NCI-H2196 (cell line): ENCODE measurements around the gene STAG3.
"Not testable (repeated sequence)": the region's sequence is repeated elsewhere in the genome, so short reads cannot be mapped to it uniquely, and the experiment has no call there.

Experiments used
- DNase-seq: peaks from one replicate; lab custom pipeline; 2025; ENCODE audit not compliant: unreplicated experiment; lab: John Stamatoyannopoulos, UW

Gene STAG3

DNA sequence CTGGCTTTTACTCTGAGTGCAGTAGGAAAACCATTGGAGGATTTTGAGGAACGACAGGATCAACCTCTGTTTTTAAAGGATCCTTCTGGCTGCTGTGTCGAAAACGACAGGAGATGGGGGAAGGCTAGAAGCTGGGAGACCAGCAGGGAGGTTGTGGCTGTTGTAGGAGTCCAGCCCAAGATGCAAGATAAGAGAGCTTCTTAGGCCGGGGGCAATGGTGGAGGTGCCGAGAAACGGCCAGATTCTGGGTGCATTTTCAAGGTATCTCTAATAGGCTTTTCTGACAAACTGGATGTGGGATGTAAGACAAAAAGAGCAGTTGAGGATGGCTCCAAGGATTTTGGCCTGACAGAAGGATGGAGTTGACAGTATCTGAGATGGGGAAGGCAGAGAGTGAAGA lies 31.8 kb downstream of the STAG3 start:
- DNase-seq = no peak

DNA sequence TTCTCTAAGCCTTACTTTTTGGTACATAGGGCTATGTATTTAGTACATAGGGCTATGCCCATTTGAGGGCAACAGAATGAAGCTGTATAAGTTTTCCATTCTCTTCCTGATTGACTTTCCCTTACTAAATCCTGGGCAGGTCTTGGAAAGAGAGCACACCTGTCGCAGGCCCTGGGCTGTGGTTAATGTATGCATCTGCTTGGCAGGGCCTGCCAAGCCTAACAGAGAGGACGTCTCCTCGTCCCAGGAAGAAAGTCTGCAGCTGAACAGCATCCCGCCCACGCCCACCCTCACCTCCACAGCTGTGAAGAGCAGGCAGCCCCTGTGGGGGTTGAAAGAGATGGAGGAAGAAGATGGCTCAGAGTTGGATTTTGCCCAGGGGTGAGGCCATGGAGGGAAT lies 33.1 kb downstream of the STAG3 start:
- DNase-seq = no peak

DNA sequence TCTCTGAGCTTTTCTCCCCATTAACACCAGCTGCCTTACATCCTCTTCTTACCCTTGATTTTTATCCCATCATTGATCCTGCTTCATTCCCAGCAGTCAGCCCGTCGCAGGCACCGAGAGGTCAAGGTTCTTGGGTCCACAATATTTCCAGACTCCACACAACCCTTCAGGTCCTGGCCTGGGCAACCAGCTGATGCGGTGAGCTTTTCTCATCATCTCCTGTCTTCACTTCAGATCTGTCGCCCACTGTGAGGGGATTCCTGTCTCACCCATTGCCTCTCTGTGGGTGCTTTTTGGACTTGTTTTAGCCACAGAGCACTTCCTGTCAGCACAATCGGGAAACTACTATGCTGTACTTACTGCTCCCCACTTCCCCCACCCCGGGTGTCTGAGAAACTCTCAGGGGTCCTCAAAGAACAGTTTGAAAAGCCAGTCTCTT lies 33.6 kb downstream of the STAG3 start:
- DNase-seq = no peak

DNA sequence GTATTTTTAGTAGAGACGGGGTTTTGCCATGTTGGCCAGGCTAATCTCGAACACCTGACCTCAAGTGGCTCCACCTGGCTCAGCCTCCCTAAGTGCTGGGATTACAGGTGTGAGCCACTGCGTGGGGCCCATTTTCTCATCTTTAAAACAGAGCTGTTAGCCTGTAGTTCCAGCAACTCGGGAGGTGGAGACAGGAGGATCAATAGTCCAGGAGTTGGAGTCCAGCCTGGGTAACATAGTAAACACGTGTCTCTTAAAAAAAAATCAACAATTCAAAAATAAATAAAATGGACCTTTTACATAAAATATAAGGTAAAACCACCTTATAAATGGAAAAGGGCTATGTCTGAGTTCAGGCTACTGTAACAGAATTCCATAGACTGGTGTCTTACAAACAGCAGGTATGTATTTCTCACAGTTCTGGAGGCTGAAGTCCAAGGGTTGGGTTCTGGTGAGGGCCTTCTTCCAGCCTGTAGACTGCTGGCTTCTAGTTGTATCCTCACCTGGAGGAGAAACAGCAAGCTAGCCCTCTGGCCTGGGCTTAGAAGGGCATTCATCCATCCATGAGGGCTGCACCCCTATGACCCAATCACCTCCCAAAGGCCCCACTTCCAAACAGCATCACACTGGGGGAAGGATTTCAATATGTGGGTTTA lies 35.0 kb downstream of the STAG3 start:
- DNase-seq = no peak

DNA sequence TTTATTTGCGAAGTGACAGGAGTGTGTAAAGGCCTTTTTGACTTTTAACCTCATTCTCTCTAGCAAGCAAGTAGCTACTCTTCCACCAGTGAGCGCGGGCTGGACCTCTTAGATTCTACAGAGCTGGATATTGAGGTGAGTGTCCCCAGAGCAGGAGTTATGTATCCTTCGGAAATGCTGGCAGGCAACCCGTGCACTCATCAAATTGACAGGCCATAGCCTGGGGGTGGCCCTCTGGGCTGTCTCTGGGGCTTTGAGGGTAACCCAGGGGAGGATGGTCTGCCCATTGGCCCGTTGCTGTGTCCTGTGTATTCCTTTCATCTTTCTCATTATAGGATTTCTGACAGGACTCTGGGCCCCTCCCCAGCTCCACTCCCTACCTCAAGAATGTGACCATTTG lies 36.0 kb downstream of the STAG3 start:
- no peak for DNase-seq

DNA sequence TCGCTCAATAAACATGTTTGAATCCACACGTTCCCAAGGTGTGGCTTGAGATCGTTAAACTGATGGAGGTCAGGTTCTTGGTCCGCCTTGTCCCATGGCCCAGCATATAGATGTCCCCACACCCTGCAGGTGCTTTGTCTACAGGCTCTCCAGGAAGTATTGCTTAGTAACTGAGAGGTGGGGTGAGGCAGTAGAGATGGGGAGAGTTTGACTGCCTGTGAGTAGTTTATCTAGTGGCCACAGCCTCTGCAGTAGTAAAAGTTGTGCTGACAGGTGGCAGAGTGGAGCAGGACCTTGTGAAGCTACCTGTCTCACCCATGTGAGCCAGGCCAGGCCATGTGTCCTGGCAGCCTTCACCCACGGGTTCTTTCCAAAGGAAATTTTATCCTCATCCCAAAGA lies 36.6 kb downstream of the STAG3 start:
- not testable (repeated sequence) for DNase-seq

DNA sequence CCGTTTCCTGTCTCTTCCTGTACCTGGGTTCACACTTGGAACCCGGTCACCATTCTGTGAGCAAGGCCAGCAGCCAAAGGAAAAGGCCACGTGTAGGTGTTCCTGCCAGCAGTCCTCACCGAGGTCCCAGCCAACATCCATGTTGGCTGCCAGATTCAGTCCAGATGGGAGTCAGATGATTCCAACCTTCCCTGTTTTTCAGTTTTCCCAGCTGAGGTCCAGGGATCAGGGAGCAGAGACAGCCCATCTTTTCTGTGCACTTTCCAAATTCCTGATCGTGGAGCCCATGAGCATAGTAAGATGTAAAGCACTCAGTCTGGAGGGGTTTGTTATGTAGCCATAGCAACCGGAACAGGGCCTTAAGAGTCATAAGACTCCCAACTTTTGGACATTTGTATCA lies 38.2 kb downstream of the STAG3 start:
- DNase-seq = no peak

DNA sequence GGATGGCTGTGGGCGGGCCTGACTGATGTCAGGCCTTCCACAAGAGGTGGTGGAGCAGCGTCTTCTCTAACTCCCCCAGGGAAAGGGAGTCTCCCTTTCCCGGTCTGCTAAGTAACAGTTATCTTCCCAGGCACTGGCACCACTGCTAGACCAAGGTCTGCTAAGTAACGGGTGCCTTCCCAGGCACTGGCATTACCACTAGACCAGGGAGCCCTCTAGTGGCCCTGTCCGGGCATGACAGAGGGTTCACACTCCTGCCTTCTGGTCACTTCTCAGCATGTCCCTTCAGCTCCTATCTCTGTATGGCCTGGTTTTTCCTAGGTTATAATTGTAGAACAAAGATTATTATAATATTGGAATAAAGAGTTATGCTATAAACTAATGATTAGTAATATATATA lies 40.2 kb downstream of the STAG3 start:
- peak; percentile 68 for DNase-seq

DNA sequence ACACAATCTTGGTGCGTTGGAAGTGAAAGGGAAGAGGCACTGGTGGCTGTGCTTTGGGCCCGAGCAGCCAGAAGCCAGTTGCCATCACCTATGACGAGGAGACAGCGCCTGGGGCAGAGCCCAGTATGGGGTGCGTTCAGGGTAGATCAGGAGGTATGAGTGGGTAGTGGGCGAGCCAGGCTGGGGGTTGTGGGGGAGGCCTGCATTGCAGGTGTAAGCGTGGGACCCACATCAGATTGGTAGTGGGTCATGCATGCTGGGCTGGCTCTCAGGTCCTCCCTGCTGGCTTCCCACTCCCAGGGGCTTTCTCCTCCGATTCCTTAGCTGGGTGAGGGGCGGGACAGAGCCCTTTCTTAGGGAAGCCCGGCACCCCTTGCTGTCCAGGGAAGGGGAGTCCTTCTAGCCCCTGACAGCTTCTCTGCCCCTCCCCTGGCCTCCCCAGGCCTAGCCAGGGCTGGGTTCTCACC lies 41.6 kb downstream of the STAG3 start:
- DNase-seq = no peak

DNA sequence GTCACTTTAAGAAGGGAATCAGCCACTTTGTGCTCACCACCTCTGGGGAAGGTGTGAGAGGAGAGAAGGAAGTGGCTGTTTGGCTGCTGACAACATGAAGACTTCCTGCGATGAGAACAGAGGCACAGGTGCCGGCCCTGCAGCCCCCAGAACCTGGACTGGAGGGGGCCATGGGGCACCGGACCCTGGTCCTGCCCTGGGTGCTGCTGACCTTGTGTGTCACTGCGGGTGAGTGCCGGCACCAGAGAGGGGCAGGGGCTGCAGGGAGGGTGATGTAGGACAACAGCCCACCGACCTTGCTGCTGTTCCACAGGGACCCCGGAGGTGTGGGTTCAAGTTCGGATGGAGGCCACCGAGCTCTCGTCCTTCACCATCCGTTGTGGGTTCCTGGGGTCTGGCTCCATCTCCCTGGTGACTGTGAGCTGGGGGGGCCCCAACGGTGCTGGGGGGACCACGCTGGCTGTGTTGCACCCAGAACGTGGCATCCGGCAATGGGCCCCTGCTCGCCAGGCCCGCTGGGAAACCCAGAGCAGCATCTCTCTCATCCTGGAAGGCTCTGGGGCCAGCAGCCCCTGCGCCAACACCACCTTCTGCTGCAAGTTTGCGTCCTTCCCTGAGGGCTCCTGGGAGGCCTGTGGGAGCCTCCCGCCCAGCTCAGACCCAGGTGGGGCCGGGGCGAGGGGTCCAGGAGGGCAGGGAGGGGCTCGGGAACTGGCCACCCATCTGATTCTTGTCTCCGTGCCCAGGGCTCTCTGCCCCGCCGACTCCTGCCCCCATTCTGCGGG lies 42.3 kb downstream of the STAG3 start, which contains the start of gene PVRIG:
Gene PVRIG (plus strand): TSS at position 149 of the 785 bp plus-strand sequence. CDS start 22 bp downstream, at position 171.
- not testable (repeated sequence) for DNase-seq

DNA sequence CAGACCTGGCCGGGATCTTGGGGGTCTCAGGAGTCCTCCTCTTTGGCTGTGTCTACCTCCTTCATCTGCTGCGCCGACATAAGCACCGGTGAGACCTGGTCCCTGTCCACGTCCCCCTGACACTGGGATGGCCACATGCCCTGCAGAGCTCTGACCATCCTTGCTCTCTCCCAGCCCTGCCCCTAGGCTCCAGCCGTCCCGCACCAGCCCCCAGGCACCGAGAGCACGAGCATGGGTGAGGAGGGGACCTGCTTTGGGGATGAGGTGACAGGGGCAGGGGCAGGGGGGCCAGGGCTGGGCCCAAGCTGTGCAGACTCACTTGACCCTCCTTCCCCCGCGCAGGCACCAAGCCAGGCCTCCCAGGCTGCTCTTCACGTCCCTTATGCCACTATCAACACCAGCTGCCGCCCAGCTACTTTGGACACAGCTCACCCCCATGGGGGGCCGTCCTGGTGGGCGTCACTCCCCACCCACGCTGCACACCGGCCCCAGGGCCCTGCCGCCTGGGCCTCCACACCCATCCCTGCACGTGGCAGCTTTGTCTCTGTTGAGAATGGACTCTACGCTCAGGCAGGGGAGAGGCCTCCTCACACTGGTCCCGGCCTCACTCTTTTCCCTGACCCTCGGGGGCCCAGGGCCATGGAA lies 43.0 kb downstream of the STAG3 start:
- no peak for DNase-seq

DNA sequence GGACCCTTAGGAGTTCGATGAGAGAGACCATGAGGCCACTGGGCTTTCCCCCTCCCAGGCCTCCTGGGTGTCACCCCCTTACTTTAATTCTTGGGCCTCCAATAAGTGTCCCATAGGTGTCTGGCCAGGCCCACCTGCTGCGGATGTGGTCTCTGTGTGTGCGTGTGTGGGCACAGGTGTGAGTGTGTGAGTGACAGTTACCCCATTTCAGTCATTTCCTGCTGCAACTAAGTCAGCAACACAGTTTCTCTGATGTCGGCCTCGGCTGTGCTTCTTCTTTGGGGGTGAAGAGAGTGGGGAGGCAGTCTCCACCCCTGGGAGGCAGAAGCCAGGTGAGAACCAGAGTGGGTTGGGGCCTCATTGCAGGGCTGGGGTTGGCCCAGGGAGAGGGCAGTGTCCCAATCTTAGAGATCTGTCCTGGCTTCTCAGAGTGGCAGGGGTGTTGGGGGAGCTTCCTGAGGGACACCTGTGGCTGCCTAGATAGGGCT lies 43.6 kb downstream of the STAG3 start:
- DNase-seq = no peak

DNA sequence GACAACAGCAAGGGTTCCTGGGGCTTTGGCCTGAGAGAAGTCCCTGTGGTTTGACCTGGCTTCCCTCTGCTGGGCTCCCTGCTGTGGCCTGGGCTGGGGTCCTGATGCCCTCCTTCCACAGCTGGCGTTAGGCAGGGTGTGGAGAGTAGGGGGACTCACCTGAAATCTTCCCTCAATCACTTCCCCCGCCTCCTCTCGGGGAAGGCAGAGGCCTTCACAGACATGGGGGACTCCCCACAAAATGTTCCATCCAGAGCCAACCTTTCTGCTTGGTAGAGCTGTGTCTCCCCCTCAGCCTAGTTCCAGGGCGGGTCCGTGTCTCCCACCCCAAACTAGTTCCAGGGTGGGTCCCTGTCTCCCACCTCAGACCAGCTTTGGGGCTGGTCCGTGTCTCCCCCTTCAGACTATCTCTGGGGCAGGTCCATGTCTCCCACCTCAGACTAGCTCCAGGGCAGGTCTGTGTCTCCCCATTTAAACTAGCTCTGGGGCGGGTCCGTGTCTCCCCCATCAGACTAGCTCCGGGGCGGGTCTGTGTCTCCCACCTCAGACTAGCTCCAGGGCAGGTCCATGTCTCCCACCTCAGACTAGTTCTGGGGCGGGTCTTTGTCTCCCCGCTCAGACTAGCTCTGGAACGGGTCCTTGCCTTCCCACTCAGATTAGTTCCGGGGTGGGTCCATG lies 44.2 kb downstream of the STAG3 start:
- no peak for DNase-seq

DNA sequence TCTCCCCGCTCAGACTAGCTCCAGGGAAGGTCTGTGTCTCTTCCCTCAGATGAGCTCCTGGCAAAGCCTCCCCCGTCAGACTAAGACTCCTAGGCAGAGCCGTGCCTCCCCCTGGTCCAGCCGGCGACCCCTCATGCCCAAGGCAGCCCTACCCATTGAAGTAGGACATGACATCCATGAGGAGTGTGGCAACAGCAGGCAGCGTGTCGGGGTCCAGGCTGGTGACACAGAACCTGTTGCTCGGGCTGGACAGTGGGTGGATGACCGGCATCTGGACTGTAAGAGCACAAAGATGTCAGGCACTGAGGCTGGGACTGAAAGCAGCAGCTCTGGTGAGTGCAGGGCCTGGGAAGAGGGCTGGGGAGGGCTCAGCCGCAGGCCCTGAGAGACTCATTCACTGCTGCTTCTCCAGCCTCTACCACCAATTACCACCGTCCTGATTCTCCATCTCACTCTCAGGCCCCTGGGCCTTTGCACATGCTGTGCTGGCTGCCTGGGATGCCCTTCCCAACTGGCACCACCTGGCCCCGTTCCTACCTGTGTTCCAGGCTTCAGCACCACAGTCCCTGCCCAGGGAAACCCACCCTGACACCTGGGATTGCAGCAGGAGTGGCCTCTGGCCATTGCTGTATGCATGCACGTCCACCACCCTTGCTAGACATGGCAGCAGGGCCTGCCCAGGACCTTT lies 44.9 kb downstream of the STAG3 start:
- no peak for DNase-seq

DNA sequence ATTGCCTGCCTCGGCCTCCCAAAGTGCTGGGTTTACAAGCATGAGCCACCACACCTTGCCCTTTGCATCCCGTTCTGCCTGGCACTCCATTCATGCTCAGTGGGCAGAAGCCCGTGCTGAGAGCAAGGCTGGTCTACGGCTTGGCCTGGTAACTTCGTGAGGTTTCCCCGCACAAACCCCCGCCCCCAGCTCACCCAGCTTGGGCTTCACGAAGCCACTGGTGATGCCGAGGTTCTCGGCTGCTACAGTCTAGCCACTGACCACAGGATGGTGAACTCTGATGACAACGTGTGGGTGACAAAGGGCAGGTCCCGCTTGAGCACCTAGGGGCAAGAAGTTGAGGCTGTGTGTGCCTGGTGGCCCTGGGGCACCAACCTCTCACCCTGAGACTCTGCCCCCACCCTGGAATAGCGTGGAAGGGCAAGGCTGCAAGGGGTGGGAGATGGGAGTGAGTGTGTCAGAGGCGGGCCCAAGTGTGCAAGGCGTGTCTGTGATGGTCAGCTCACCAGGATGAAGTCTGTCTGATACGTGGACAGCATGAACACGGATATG lies 45.7 kb downstream of the STAG3 start:
- DNase-seq = not testable (repeated sequence)

DNA sequence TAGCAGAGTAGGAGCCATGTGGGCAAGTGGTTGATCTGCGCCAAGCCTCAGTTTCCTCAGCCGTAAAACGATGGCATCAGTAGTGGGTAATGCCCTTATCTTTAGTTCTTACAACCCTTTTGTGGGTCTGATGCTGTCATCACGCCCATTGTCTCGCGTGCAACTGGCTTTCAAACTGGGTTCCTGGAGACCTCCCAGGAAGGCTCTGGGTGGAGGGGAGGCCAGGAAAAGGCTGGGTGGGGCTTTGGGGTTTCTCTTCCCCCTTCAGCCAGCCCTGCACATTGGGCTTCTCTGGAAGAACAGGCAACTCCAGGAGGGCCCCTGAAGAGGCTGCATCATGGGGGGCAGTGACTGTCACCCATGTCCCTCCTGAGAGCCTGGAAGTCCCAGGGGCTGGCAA lies 47.2 kb downstream of the STAG3 start:
- not testable (repeated sequence) for DNase-seq

DNA sequence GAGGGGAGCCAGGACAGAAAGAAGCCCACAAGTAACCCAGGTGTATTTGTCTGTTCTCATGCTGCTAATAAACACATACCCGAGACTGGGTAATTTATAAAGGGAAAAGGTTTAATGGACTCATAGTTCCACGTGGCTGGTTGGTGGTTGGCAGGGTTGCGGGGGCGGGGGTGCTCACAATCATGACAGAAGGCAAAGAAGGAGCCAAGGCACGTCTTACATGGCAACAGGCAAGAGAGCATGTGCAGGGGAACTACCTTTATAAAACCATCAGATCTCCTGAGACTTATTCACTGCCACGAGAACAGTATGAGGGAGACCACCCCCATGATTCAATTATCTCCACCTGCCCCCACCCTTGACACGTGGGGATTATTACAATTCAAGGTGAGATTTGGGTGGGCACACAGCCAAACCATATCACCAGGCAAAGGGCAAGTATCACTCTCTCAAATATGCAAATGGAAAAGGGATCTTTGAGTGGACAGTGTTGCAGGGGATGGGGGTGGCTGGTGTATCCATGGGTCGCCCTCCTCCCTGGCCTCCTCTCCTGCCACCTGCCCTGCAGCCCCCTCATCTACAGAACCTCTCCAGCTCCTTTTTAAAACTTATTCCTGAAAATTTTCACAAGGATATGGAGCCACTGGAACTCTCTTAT lies 57.1 kb downstream of the STAG3 start:
- DNase-seq = not testable (repeated sequence)

DNA sequence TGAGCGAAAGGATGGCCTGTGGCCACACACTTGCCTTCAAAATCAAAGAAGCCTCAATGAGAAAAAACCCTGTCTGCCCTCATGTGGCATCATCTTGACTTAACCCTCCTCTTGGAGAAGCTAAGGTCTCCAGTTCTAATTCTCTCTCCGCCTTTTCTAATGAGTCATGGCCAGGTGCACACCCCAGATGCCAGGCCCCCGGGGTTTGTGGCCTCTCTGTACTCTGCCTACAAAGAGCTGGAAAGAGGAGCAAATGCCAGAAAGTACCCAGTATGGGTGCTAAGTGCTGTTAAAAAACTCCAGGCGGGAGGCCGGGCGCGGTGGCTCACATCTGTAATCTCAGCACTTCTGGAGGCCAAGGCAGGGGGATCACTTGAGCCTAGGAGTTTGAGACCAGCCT lies 62.3 kb downstream of the STAG3 start:
- not testable (repeated sequence) for DNase-seq

DNA sequence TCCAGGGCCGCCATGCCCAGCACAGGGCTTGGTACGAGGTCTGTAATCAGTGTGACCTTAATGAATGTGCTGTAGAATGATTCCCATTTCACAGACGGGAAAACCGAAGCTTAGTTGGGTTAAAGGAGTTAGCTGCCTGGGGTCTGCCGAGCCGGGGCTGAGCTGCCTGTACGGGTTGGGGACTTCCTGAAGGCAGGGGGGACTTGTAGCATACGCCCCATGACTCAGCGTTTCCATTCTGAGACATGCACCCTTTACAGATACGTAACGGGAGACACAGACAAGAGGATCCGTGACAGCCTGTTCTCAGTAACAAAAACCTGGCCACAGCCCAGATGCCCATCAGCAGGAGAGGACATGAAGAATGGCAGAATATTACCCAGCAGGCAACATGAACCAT lies 65.7 kb downstream of the STAG3 start:
- not testable (repeated sequence) for DNase-seq
